ENCODE data around the gene HDAC5.

- TF ChIP-seq POLR2A (IDR thresholded peaks at IDR 0.05) (no peak), CTCF (IDR thresholded peaks at IDR 0.05) (no peak)
Observed at GRCh38 chr17:44071198-44071520, 52.3 kb downstream of the HDAC5 start.
